Measurements from ENCODE around the gene ADGRF4. TPM values are rescaled to one million over a fixed set of nuclear protein-coding genes. Genes with fewer than 3 reads are reported as not detected.

Gene ADGRF4
- total and polyA plus RNA-seq, 3 experiments from 2014 or later: not detected

Other genes starting within 250 kb of the ADGRF4 start
- 10 to 100 TPM; 28.8 to 30.7 TPM for gene CD2AP, start 220.8 kb upstream of the ADGRF4 start, total RNA-seq
- 9.3 TPM for gene CD2AP, start 220.8 kb upstream of the ADGRF4 start, polyA plus RNA-seq
- gene OPN5, start 83.5 kb downstream of the ADGRF4 start, total RNA-seq: not detected
- not detected for gene OPN5, start 83.5 kb downstream of the ADGRF4 start, polyA plus RNA-seq

All from CD8-positive, alpha-beta memory T cell (primary cell).